GM18499 (cell line): ENCODE results near the gene ASAH2.
"Not testable (repeated sequence)": the region's sequence is repeated elsewhere in the genome, so short reads cannot be mapped to it uniquely, and the experiment has no call there.

Experiments
- ATAC-seq: cut with Tn5 transposase; IDR thresholded peaks from one replicate; pipeline ENCODE4 v1.9.1; 2021; ENCODE audit warnings: moderate number of reproducible peaks; ENCODE audit not compliant: insufficient read depth, unreplicated experiment

ASAH2 gene

DNA sequence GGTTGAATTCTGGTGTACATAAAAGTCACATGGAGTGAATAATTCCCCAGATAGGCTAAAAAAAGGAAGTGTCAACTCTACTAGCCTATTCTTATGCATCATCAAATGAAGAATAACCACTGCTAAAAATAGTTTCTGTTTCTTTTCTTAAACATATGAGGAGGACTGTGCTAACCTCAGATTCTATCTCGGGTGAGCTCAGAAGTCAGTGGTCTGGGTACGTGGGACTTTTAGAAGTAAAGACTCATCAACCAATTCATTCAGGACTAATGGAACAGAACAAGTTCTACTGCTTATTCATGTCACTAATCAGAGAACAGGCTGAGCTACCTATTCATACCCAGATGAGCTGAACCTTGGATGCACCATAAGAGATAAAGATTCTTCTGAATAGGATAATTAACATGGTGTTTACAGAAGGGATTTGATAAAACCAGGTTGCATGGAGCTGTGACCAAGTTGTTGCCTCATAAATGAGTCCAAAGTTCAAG lies 9.5 kb upstream of the ASAH2 start:
- ATAC-seq = peak; percentile 100

DNA sequence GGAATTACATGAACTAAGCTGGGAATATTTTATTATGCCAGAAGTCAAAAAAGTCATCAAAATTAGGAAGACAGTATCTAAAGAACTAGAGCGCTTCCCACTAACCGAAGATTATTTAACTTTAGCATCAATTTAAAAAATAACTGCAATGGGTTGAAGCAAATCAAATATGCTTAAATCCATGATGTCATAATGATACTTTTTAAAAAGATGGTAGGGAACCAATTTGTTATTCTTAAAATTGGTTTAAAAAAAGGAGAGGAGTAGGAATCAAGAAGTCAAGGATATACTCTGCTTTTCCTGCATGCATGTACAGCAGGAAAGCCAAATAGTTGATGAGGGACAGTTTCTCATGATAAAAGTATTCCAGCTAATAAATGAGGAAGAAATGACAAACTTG lies 3.2 kb upstream of the ASAH2 start:
- ATAC-seq = no peak

DNA sequence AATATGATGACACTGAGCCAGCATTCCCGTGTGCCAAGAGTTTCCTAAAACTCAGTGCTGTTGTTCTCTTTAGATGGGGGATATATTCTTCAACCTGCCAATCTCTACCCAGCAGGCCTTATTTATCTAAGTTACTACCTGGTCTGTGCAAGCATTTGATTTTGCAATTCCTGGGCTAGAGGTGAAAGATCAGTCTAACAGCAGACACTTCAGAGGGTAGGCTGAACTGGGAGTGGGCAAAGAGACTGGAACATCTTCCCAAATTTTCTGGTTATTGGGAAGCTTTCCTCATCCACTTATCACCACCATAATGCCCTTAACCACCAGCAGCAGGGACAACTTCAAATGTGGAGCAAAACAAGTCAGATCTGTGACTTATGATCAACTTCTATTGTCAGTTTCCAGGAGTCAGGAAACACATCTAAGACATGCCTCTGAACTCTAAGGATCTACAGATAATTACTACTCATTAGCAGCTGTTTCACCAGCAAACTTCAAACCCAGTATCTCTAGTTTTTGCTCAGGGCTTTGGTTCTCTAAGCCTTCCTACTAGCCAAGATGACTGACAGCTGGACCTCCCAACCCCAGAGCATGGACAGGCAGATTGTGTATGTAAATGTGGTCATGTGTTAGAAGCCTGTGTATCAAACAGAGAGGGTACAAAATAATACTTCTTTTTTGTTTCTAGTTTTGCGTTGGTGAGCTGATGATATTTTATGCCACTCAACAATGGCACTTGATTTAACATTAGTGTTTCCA lies 1.0 kb downstream of the ASAH2 start:
- ATAC-seq = no peak

DNA sequence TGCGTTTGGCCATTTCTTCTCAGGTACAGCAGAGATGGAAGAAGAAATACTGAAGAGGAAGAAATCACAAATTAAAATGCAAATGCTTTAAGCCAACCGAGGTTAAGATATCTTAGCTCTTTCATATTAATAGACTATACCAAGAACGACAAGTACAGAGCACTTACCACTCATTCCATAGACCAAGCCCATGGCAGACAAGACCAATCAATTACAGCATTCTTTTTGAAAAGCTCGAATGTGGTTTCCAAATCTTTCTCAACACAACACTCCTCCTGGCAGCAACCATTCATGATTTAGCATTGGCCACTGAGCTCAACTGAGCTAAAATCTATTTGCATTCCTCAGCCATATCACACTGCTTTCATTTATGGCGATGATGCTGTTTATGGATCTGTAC lies 2.7 kb downstream of the ASAH2 start:
- no peak for ATAC-seq

DNA sequence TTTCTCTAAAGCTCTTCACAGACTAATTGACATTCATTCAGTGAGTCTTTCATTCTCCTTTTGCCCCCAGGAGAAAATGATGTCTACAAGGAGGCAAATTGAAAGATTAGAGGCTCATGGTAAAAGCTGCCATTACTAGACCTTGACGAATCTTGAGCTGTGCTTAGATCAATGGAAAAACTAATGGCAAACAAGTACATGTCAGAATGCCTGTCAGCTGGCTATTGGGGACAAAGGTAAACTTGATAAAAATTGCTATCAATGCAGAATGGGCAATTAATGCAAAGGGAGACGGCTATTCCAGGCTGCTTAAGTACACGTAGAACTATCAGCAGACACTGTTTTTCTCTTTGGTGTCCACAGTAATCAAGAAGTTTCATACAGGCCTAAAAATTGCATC lies 3.3 kb downstream of the ASAH2 start:
- ATAC-seq = no peak

DNA sequence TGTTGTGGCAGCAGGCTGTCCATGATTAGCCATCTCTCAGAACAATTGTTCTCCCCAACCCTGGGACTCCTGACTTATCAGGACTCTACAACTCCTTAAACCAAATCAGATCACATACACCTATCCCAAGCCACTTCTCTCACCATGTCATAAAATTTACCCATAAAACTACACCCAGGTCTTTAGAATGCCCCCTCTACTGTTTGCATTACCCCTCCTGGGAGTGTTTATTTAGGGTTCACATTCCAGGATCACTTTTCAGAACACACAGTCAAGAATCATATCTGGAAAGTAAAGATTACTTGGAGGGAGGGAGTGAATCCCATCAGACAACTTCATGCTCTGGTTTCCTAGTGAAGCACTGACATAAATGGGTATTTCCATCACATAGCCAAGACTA lies 7.1 kb downstream of the ASAH2 start:
- ATAC-seq = no peak

DNA sequence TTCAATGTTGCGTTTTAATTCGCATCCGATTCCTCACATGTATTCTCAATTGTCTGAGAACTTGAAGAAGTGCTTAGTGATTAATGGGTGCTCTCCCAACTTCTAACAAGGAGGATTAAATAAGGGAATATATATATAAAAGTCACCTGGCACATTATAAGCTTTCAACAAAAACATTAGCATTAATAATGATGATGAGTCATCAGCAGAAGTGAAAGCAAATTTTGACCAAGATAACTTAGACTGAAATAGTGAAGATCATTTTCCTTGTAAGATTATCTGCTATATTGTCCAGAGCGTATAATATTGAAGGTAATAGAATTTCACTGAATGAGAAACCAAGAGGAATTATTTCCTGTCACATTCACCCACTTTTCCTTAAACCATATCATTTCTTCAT lies 8.5 kb downstream of the ASAH2 start:
- ATAC-seq = no peak

DNA sequence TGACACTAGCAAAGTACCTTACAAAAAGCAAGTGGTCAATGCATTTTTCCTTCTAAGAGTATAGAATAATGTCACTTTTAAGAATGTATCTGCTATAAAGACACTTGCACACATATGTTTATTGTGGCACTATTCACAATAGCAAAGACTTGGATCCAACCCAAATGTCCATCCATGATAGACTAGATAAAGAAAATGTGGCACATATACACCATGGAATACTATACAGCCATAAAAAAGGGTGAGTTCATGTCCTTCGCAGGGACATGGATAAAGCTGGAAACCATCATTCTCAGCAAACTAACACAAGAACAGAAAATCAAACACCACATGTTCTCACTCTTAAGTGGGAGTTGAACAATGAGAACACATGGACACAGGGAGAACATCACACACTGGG lies 9.8 kb downstream of the ASAH2 start:
- not testable (repeated sequence) for ATAC-seq

DNA sequence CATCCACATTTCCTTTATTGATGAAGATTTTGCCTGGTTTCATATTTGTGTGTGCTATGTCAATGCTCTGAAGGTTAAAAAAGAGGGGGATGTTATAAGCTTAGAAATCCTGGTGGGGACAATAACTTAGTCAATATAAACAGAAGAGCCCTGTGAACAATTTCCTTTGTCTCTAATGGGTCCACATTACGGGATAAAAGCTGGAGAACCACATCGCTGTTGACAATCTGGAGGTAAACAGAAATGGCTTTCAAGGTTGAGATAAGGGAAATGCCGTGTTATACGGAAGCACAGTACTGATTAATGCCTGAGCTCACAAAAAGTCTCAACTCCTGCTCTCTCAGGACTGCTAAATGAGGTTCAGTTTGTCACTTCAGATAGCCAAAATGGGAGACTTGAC lies 16.8 kb downstream of the ASAH2 start:
- ATAC-seq = no peak

DNA sequence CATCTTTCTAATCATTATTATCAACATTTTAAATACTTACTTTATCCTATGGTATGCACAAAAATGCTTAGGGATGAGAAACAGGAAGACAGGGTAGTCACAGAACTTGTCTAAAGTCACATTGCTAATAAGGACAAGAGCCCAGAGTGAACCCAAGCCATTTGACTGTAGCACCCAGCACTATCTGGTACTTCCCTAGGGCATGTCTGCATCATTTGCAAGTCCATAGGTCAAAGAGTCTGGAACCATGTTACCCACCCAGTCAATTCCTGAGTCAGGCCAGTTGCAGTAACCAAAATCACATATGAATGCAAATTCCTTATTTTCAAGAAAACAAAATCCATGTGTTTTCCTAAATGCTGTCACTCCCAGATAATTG lies 19.1 kb downstream of the ASAH2 start:
- no peak for ATAC-seq

DNA sequence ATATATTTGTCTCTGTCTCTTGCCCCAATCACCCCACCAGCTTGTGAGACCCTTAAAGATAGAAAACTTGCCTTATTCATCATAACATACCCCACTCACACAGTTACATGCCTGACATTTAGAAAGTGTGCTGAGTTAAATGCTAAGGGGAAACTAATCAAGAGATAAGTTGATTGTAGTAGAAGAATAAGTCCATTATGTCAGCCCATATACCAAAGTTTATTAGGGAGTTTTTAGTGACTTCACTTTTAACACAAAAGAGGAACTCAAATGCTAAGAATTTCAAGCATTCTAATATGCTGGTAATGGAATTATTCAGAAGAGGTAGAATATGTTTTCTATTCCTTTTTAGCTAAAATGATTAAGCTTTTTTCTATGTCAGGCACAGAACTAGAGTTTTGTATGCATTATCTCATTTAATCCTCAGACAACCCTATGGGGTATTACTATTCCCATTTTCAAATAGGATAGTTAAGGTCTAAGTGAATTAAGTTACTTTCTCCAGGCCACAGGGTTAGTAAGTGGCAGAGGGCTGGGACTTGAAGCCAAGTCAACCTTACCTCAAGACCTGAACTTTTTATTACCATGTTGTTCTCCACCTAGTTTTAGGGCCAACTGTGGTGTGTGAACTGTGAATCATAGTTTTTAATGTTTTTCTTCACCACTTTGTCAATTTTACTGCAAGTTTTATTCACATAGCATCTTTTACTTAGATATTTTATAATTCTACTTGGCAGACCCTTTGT lies 19.6 kb downstream of the ASAH2 start:
- no peak for ATAC-seq

DNA sequence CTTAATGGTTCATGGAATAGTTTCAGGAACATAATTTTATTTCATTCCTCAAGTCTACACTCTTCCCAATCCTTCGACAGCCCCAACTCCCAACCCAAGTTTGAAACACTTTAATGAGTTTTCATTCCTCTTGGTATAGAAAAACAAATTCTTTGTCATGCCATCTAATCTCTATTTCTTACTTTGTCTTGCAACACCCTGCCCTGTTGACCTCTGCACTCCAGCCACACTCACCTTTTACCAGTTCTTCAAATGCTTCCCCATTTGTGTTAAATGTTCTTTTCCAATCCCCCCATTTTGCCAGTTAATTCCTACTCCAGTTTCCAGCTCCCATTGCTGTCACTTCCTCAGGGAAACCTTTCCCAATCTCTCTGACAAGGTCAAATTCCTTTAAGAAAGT lies 21.9 kb downstream of the ASAH2 start:
- ATAC-seq = no peak

DNA sequence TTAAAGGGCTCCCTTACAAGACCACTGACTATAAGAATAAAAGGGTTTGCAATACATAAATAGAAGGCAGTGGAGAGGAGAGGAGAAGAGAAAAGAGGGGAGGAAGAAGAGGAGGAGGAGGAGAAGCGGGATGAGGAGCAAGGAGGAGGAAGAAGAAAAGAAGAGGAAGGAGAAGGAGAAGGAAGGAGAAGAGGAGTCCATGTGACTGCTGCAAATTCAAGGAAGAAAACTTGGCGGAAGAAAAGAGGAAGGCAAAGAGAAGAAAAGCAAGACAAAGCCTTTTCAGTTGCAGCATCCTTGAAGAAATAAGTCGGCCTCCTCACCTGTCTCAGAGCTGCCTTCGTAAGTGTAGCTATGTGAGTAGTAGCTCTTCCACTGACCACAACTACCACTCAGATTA lies 22.6 kb downstream of the ASAH2 start:
- no peak for ATAC-seq

DNA sequence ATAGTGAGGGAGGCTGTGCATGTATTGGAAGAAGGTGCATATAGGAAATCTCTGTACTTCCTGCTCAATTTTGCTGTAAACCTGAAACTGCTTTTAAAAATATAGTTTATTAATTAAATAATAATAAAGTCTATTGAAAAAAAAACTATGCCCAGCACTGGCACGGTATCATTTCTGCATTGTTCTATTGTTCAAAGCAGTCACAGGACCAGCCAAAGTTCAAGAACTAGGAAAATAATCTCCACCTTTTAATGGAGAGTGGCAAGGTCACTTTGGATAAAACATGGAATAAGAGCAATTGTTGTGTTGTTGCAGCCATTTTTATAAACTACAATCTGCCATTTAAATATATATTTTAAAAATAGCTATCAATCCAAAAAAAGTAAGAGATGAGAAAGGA lies 24.7 kb downstream of the ASAH2 start:
- no peak for ATAC-seq

DNA sequence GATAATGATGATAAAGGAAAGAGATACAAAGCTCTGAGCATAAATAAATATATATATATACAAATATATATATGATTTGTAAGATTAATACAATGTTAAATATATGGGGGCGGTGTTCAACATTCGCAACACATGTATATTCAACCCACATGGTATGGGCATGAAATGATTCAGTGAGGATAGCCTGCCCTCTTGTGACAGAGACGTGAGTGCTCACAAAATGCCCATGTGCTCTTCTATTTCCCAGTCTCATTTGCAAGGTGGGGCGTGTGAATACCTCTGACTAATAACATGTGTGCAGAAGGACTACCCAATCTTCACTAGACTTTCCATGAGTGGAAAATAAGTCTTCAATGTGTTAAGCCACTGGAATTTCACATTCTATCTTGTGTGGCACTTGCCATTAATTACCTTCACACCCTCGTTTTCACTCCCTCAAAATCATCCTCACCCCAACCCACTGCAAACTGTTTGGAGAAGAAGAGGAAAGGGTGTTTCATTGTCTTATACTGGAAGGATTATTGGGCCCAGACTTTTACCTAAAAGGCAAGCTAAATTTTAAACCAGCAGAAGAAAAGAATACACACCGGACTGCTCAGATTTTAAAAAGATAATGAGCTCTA lies 26.9 kb downstream of the ASAH2 start:
- peak; percentile 89 for ATAC-seq

DNA sequence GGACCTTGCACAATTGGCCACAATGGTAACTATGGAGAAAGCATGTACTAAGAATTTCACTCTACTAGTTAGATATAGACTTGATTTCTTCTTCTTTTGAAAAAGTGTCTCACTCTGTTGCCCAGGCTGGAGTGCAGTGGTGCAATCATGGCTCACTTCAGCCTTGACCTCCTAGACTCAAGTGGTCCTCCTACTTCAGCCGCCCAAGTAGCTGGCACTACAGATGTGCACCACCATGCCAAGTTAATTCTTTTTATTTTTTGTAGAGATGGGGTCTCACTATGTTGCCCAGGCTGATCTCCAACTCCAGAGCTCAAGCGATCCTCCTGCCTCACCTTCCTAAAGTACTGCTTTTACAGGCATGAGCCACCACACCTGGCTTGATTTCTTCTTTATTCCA lies 29.1 kb downstream of the ASAH2 start:
- ATAC-seq = no peak

DNA sequence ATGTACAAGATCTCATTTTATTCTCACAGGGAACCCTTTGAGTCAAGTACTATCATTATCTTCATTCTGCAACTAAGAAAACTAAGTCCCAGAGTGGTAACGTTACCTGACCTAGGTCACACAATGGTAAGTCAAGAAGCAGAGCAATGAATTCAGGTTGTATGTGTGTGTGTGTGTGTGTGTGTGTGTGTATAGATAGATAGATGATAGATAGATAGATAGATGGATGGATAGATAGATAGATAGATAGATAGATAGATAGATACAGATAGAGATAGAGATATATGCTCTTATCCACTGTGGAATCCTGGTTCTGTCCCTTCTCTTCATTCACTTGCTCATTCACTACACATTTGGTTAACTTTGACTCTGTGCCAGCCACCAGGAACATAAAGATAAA lies 29.8 kb downstream of the ASAH2 start:
- no peak for ATAC-seq

DNA sequence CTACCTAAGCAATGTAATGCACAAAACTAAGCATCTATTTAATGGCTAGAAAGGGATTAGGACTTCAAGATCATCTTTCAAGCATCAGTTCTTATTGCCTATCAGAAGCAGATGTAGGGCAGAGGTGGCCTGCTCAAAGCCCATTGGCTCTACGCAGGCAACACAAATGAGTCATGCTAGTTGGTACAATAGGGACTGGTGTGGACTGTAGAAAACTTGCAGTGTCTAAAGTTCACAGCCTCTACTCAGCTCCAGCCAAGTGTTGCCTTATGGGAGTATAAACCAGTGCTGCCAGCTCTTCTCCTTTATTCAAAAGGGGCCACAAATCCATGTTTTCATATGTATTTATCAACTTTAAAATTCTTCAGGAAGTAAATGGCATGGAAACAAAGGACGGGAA lies 31.7 kb downstream of the ASAH2 start:
- no peak for ATAC-seq

DNA sequence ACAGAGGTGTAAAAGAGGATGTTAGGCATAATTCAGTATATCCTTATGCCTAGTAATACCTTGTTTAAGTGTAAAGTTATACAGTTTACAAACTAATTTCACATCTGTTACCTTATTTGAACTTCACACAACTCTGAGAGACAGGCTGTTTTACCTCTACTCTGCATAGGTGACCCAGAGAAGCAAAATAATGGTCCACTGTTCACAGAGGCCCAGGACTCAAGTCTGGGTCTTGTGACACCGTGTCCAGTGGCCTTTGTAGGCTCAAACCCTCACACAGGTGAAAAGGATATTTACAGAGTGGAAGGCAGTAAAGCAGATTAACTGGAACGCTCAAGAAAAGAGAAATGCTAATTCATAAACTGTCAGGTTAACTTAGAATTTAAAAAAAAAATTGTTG lies 32.1 kb downstream of the ASAH2 start:
- no peak for ATAC-seq

DNA sequence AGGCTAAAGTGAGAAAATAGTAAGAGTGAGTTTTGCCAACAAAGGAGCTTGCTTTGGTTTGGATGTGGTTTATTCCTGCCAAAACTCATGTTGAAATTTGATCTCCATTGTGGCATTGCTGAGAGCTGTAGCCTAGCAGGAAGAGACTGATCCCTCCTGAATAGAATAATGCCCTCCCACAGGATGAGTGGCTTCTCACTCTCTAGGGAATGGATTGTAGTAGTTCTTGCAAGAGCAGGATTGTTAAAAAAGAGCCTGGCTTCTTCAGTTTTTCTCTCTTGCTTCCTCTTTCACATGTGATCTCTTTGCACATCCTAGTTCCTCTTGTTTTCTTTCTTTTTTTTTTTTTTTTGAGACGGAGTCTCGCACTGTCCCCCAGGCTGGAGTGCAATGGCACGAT lies 34.4 kb downstream of the ASAH2 start:
- ATAC-seq = no peak

DNA sequence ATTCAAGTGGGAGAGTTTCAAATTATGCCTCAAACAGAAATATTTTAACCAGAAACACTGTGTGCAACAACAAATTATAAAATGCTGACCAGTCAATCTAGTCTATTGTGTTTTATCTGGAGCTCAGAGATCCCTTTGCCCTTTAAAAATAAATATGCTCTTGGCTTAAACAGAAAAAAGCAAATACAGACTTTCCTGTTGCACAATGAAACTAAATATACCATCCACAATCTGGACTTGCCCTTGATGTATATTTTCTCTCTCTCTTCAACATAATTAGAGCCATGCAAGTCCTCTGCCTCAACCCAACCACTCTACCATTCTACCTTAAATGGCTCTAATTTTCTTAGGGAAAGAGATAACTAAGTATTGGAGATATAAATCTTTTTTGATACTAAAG lies 34.9 kb downstream of the ASAH2 start:
- no peak for ATAC-seq

DNA sequence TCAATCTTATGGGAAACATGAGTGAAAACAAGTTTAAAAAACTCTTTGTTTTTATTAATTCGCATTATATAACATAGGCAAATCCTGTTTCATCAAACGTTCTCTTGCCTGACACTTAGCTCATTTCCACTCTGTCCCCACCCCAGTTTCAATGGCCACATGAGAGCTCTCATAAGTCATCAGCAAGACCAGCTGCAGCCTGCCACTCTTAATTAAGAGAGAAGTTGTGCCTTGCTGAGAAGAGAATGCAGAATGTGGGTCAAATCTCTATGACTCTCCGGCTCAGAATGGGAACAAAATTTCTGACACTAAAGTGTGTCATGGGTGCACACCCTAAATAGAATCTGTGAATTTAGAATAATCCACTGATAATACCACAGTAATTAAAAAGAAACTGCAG lies 39.6 kb downstream of the ASAH2 start:
- ATAC-seq = no peak
